GM12878 (cell line): ENCODE data around the gene ZNF646. TPM values are rescaled to one million over a fixed set of nuclear protein-coding genes. Genes with fewer than 3 reads are reported as not detected.
A peak's percentile ranks its signal among the peaks of the same experiment; 100 is the strongest.

Experiments
- ATAC-seq: fragments of 200-7000 bp; cut with Tn5 transposase; 3 replicates; pipeline ENCODE4 v1.9.1; 2020; ENCODE audit warnings: mild to moderate bottlenecking, moderate library complexity
- BruUV-seq: library from RNA; stranded (reverse); fragments of 400-500 nt; replicated peaks from 2 replicates; lab custom pipeline; 2021; lab: Mats Ljungman, UMichigan
- CTCF ChIA-PET: fragments of 300-600 bp; sonication (Branson Sonifier 250); formaldehyde crosslinking; extraction: SDS; loops from one replicate; lab custom pipeline; 2021; ENCODE audit warnings: inconsistent platforms; lab: Yijun Ruan, JAX
- POLR2A ChIA-PET: fragments of 350-600 bp; formaldehyde crosslinking; extraction: SDS; loops from one replicate; lab custom pipeline; 2021; ENCODE audit warnings: inconsistent platforms; lab: Charles Lee
- RAD21 ChIA-PET: fragments of 300-600 bp; sonication (Branson Sonifier 250); formaldehyde crosslinking; loops from one replicate; lab custom pipeline; 2023; ENCODE audit warnings: antibody characterized with exemption; ENCODE audit not compliant: unreplicated experiment; lab: Charles Lee
- SMC1A ChIA-PET: fragments of 300-600 bp; sonication (Branson Sonifier 250); formaldehyde crosslinking; loops from one replicate; lab custom pipeline; 2023; ENCODE audit not compliant: unreplicated experiment, uncharacterized antibody; lab: Charles Lee
- DNase-seq: peaks from one replicate; pipeline ENCODE4 v3.0.0-alpha.2; 2011; ENCODE audit warnings: low read depth, low spot score
- FAIRE-seq: peaks from 3 replicates; lab custom pipeline; 2011; peaks lifted over from hg19 to GRCh38; lab: Jason Lieb, UNC
- H2AFZ ChIP-seq: 2 replicates; pipeline ENCODE4 v1.6.0; 2011; ENCODE audit warnings: low read depth, low read length, control low read depth; ENCODE audit not compliant: control insufficient read depth
- H3K27ac ChIP-seq: 2 replicates; pipeline ENCODE4 v1.5.1; 2011; ENCODE audit warnings: control low read depth; ENCODE audit not compliant: control insufficient read depth, insufficient read depth
- H3K27me3 ChIP-seq, 2 experiments: replicated peaks in 1 of 2; 2 replicates each; pipeline versions ENCODE4 v1.6.0 to v1.6.1; 2011; ENCODE audit warnings: low read length in 1 of 2; ENCODE audit not compliant: control insufficient read depth in 2 of 2, insufficient read depth in 2 of 2
- H3K36me3 ChIP-seq, 2 experiments: 2 replicates each; pipeline ENCODE4 v1.5.1; 2011; ENCODE audit warnings: low read length in 1 of 2; ENCODE audit not compliant: control insufficient read depth in 2 of 2, insufficient read depth in 2 of 2
- H3K4me1 ChIP-seq: 2 replicates; pipeline ENCODE4 v1.6.1; 2011; ENCODE audit warnings: mild to moderate bottlenecking, low read length, moderate library complexity, mixed read lengths; ENCODE audit not compliant: control insufficient read depth, insufficient read depth
- H3K4me2 ChIP-seq: 2 replicates; pipeline ENCODE4 v1.6.0; 2011; ENCODE audit warnings: control low read depth; ENCODE audit not compliant: control insufficient read depth, insufficient read depth
- H3K4me3 ChIP-seq: fragments of 200-600 bp; sonication (generic); 2 replicates; pipeline ENCODE4 v1.5.1; 2016
- H3K79me2 ChIP-seq: 2 replicates; pipeline ENCODE4 v1.6.0; 2011; ENCODE audit warnings: low read length; ENCODE audit not compliant: control insufficient read depth, insufficient read depth
- H3K9ac ChIP-seq: 2 replicates; pipeline ENCODE4 v1.8.0; 2011; ENCODE audit warnings: low read length, control low read depth, mixed read lengths; ENCODE audit not compliant: control insufficient read depth, insufficient read depth
- H3K9me3 ChIP-seq: replicated peaks from 3 replicates; pipeline ENCODE4 v1.5.1; 2011; ENCODE audit warnings: mild to moderate bottlenecking, low read length; ENCODE audit not compliant: control insufficient read depth, insufficient read depth
- H4K20me1 ChIP-seq: 2 replicates; pipeline ENCODE4 v1.6.0; 2011; ENCODE audit not compliant: control insufficient read depth, insufficient read depth
- CHD4 ChIP-seq: fragments of 200-600 bp; sonication (generic); IDR thresholded peaks from 2 replicates; pipeline ENCODE4 v1.6.1; 2016; ENCODE audit warnings: mild to moderate bottlenecking
- IRF4 ChIP-seq: IDR thresholded peaks from 2 replicates; pipeline ENCODE4 v1.6.1; 2011; ENCODE audit warnings: low read depth, low read length
- NR2C1 ChIP-seq: fragments of 450-650 bp; IDR thresholded peaks from 2 replicates; pipeline ENCODE4 v1.6.1; 2017; ENCODE audit warnings: antibody characterized with exemption, mild to moderate bottlenecking, moderate library complexity
- POLR2A ChIP-seq: IDR thresholded peaks from 2 replicates; pipeline ENCODE4 v1.6.1; 2011; ENCODE audit warnings: low read depth, mild to moderate bottlenecking, low read length
- ZNF207 ChIP-seq: fragments of 450-650 bp; IDR thresholded peaks from 2 replicates; pipeline ENCODE4 v1.6.1; 2014; ENCODE audit warnings: antibody characterized with exemption, mild to moderate bottlenecking, borderline replicate concordance
- ZNF384 ChIP-seq: IDR thresholded peaks from 2 replicates; pipeline ENCODE4 v1.6.1; 2012; ENCODE audit warnings: low read depth, mild to moderate bottlenecking, low read length, improper control_type of control experiment, borderline replicate concordance
- WGBS: methylation state at CpG from one replicate; pipeline ENCODE4 v1.1.6; 2016; ENCODE audit warnings: low lambda C conversion rate; ENCODE audit not compliant: insufficient replicate concordance, insufficient coverage; ENCODE audit errors: missing lambda C conversion rate; 5-methylcytosine and 5-hydroxymethylcytosine counted together
- in situ Hi-C: fragments of 300-500 bp; cut with MboI; formaldehyde crosslinking; loops from 9 replicates; pipeline ENCODE4 v1.14.3; 2018; ENCODE audit warnings: mixed read lengths
- intact Hi-C: fragments of 100-400 bp; cut with micrococcal nuclease; formaldehyde crosslinking; loops from one replicate; pipeline ENCODE4 v1.14.2; 2022; ENCODE audit not compliant: unreplicated experiment
- polyA plus RNA-seq, 11 experiments: library from polyadenylated mRNA; depleted of rRNA in 4 of 11; unstranded in 6 of 11; stranded (reverse) in 5 of 11; fragments of >200 nt; fragmentation: Nextera tagmentation in 4 of 11; fragmentation: Illumina TruSeq in 1 of 11; extraction: Ambion mirVana in 4 of 11; extraction: Trizol in 1 of 11; gene quantifications; 1 replicate in 1 of 11; 2 replicates in 10 of 11; pipeline versions ENCODE4 v1.2.1 to v1.2.3, GENCODE V29; 2011 to 2016; ENCODE audit warnings: inconsistent platforms in 2 of 11, missing spikeins in 2 of 11, low read depth in 1 of 11
- total RNA-seq, 4 experiments: library from RNA; depleted of rRNA in 3 of 4; stranded (reverse); fragments of >200 nt in 3 of 4; fragmentation: Illumina TruSeq in 1 of 4; extraction: Trizol in 1 of 4; gene quantifications; 2 replicates each; pipeline versions ENCODE4 v1.2.1 to v1.2.3, GENCODE V29; 2013 to 2021
- TF ChIP-seq, protein P1 (sequence below): IDR thresholded peaks from 2 replicates; pipeline ENCODE4 v1.6.1; 2012; ENCODE audit warnings: low read depth, low read length, improper control_type of control experiment

ZNF646 gene
- total and polyA plus RNA-seq, 10 of the 15 experiments (the other 5 are each of a cell fraction or from before 2014, with no cell fraction given) = 0.10 to 21.8 (median 6.4) TPM

- TF ChIP-seq IRF4 = no peak
Measured at GRCh38 chr16:31131841-31132271, 57.6 kb downstream of the ZNF646 start (continued).

DNA sequence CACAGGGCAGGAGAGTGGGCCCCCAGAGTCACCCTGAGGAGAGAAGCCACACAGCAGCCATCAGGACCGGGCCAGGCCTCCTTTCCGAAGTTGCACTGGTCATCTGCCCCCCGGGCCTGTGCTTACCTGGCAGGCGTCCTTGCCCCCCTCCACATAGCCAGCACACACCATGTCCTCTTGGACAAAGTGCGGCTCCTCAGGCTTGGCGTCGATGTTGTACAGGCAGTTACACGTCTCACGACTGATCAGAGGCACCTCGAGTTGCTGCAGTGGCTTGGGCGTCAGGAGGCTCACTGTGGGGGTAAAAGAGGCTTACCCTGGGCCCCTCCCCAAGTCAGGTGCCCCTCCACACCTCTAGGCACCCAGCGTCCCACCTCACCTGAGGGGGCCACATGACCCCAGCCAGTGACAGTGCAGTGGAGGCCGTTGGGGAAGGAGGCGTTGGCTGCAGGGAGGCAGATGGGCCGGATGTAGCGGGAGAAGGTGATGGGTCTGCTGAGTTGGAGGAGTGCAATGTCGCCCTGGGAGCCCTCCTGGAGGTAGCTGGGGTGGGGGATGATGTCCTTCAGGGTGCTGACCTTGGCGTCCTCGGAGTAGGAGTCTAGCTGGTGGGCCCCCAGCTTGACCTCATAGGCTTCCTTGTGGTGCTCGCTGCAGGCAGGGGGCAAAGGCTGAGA is 58.2 kb downstream of the ZNF646 start:
- RAD21 ChIA-PET = no interaction called here
- 77% methylated on average over 18 of the region's 20 CpGs for WGBS

DNA sequence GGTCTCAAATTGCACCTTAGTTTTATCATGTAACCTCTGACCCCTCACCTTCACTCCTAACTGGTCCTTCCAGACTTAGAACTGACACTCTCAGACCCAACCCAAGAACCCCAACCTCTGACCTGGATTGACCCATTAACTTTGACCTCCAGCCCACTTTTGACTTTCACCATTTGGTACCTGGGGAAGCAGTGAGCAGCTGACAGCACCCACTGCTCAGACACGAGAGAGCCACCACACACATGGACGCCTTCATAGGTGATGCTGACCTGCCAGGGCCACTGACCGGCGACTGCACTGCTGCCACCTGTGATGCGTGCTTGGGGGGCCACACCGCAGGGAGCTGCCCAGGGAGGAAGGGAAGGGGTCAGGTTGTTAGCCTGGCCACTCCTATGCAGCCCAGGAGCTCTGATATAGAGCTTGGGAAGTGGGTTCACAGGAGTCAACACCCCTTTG is 58.9 kb downstream of the ZNF646 start:
- in situ Hi-C loops = no loop called here
- DNase-seq (no peak), ATAC-seq (no peak), FAIRE-seq (no peak)
- Histone ChIP-seq H3K9ac (no peak overlapping the region), H3K27ac (no peak overlapping the region), H4K20me1 (no peaks in the 10 kb centered on the region), H3K4me3 (no peak overlapping the region), H2AFZ (no peak overlapping the region), H3K4me1 (no peaks in the 10 kb centered on the region), H3K9me3 (no peaks in the 10 kb centered on the region), H3K36me3 (no peaks in the 10 kb centered on the region; a peak in 2 of 4 replicates), H3K27me3 (no peaks in the 10 kb centered on the region), H3K4me2 (no peak overlapping the region), H3K79me2 (no peaks in the 10 kb centered on the region)
- POLR2A ChIA-PET = no interaction called here
- no peak for TF ChIP-seq ZNF207
- TF ChIP-seq ZNF384 = no peak
- TF ChIP-seq, protein P1, sequence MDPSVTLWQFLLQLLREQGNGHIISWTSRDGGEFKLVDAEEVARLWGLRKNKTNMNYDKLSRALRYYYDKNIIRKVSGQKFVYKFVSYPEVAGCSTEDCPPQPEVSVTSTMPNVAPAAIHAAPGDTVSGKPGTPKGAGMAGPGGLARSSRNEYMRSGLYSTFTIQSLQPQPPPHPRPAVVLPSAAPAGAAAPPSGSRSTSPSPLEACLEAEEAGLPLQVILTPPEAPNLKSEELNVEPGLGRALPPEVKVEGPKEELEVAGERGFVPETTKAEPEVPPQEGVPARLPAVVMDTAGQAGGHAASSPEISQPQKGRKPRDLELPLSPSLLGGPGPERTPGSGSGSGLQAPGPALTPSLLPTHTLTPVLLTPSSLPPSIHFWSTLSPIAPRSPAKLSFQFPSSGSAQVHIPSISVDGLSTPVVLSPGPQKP = no peak
- 0 out of 2 replicates have a peak, but pooled peaks have one; percentile 9 for TF ChIP-seq NR2C1
- intact Hi-C loops = no loop called here
- BruUV-seq = no TSS peak
- SMC1A ChIA-PET = no interaction called here
- CTCF ChIA-PET = no interaction called here
- RAD21 ChIA-PET = no interaction called here
- 53% methylated on average over 6 of the region's 6 CpGs for WGBS

More for the DNA sequence above, 58.2 kb downstream of the ZNF646 start:
- CTCF ChIA-PET = no interaction called here
- Histone ChIP-seq H3K36me3 (no peaks in the 10 kb centered on the region; a peak in 2 of 4 replicates), H3K9me3 (no peaks in the 10 kb centered on the region), H3K27me3 (no peaks in the 10 kb centered on the region), H2AFZ (no peak overlapping the region), H3K4me2 (no peak overlapping the region), H3K27ac (no peak overlapping the region), H3K4me3 (no peak overlapping the region), H4K20me1 (no peaks in the 10 kb centered on the region), H3K79me2 (no peaks in the 10 kb centered on the region), H3K4me1 (no peaks in the 10 kb centered on the region), H3K9ac (no peak overlapping the region)
- BruUV-seq = no TSS peak
- POLR2A ChIA-PET = no interaction called here
- intact Hi-C loops = no loop called here
- SMC1A ChIA-PET = no interaction called here
- FAIRE-seq (no peak), DNase-seq (no peak), ATAC-seq (no peak)
- TF ChIP-seq POLR2A (peak; percentile 34; the same call in 1 of the 2 replicates), CHD4 (no peak)
- in situ Hi-C loops = no loop called here
